GM12878 (cell line): ENCODE data around the gene B4GALT3. TPM values are rescaled to one million over a fixed set of nuclear protein-coding genes. Genes with fewer than 3 reads are reported as not detected.

Experiments
- ETV6 ChIP-seq, 2 experiments: fragments of 450-650 bp in 1 of 2; IDR thresholded peaks in 1 of 2; conservative IDR thresholded peaks in 1 of 2; 2 replicates each; pipeline ENCODE4 v1.6.1; 2014; ENCODE audit warnings: antibody characterized with exemption in 1 of 2, borderline replicate concordance in 1 of 2, low read depth in 1 of 2, mild to moderate bottlenecking in 1 of 2, moderate library complexity in 1 of 2
- IRF4 ChIP-seq: IDR thresholded peaks from 2 replicates; pipeline ENCODE4 v1.6.1; 2011; ENCODE audit warnings: low read depth, low read length
- polyA plus RNA-seq, 11 experiments: library from polyadenylated mRNA; depleted of rRNA in 4 of 11; unstranded in 6 of 11; stranded (reverse) in 5 of 11; fragments of >200 nt; fragmentation: Nextera tagmentation in 4 of 11; fragmentation: Illumina TruSeq in 1 of 11; extraction: Ambion mirVana in 4 of 11; extraction: Trizol in 1 of 11; gene quantifications; 1 replicate in 1 of 11; 2 replicates in 10 of 11; pipeline versions ENCODE4 v1.2.1 to v1.2.3, GENCODE V29; 2011 to 2016; ENCODE audit warnings: inconsistent platforms in 2 of 11, missing spikeins in 2 of 11, low read depth in 1 of 11
- total RNA-seq, 4 experiments: library from RNA; depleted of rRNA in 3 of 4; stranded (reverse); fragments of >200 nt in 3 of 4; fragmentation: Illumina TruSeq in 1 of 4; extraction: Trizol in 1 of 4; gene quantifications; 2 replicates each; pipeline versions ENCODE4 v1.2.1 to v1.2.3, GENCODE V29; 2013 to 2021
- TF ChIP-seq, protein P1 (sequence below): fragments of 450-650 bp; IDR thresholded peaks from 2 replicates; pipeline ENCODE4 v1.6.1; 2016; ENCODE audit warnings: mild to moderate bottlenecking
- TF ChIP-seq, protein P2 (sequence below): IDR thresholded peaks from 2 replicates; pipeline ENCODE4 v1.6.1; 2011; ENCODE audit warnings: low read depth, low read length, improper control_type of control experiment, borderline replicate concordance
- TF ChIP-seq, protein P3 (sequence below): fragments of 450-650 bp; IDR thresholded peaks from 2 replicates; pipeline ENCODE4 v1.6.1; 2018; ENCODE audit warnings: mild to moderate bottlenecking, low read depth, moderate library complexity; ENCODE audit not compliant: partially characterized antibody

Gene B4GALT3
- total and polyA plus RNA-seq, 10 of the 15 experiments (the other 5 are each of a cell fraction or from before 2014, with no cell fraction given): 27.1 to 58.9 (median 42.6) TPM

DNA sequence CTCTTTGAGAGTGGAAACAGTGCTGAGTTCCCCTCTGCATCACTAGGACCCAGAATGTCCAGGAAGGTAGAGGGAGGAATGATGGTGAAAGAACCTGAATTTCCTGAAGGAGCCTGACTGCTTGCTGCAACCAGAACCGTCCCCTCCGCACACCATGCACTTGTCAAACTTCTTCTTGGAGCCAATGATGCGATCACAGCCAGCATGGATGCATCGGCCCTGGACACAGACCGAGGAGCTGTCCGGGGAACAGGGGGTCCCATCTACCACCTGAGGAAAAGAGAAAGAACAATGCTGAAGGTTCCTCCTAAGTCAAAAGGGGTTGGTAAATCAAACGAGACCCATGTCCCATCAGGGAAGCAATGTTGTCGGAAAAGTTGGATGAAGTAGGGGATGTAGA, 14.7 kb upstream of the B4GALT3 start (continued):
- TF ChIP-seq, protein P1, sequence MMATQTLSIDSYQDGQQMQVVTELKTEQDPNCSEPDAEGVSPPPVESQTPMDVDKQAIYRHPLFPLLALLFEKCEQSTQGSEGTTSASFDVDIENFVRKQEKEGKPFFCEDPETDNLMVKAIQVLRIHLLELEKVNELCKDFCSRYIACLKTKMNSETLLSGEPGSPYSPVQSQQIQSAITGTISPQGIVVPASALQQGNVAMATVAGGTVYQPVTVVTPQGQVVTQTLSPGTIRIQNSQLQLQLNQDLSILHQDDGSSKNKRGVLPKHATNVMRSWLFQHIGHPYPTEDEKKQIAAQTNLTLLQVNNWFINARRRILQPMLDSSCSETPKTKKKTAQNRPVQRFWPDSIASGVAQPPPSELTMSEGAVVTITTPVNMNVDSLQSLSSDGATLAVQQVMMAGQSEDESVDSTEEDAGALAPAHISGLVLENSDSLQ: no peak
- TF ChIP-seq IRF4 (no peak), ETV6 (conservative IDR thresholded peaks at IDR 0.05 in 1 of 2, IDR thresholded peaks at IDR 0.05 in 1 of 2; ENCODE audit: borderline replicate concordance in 1 of 2, low read depth in 1 of 2) (no peak)
- TF ChIP-seq, protein P2, sequence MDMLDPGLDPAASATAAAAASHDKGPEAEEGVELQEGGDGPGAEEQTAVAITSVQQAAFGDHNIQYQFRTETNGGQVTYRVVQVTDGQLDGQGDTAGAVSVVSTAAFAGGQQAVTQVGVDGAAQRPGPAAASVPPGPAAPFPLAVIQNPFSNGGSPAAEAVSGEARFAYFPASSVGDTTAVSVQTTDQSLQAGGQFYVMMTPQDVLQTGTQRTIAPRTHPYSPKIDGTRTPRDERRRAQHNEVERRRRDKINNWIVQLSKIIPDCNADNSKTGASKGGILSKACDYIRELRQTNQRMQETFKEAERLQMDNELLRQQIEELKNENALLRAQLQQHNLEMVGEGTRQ: no peak
- TF ChIP-seq, protein P3, sequence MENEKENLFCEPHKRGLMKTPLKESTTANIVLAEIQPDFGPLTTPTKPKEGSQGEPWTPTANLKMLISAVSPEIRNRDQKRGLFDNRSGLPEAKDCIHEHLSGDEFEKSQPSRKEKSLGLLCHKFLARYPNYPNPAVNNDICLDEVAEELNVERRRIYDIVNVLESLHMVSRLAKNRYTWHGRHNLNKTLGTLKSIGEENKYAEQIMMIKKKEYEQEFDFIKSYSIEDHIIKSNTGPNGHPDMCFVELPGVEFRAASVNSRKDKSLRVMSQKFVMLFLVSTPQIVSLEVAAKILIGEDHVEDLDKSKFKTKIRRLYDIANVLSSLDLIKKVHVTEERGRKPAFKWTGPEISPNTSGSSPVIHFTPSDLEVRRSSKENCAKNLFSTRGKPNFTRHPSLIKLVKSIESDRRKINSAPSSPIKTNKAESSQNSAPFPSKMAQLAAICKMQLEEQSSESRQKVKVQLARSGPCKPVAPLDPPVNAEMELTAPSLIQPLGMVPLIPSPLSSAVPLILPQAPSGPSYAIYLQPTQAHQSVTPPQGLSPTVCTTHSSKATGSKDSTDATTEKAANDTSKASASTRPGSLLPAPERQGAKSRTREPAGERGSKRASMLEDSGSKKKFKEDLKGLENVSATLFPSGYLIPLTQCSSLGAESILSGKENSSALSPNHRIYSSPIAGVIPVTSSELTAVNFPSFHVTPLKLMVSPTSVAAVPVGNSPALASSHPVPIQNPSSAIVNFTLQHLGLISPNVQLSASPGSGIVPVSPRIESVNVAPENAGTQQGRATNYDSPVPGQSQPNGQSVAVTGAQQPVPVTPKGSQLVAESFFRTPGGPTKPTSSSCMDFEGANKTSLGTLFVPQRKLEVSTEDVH: no peak
